HepG2 (cell line): ENCODE data around the gene MS4A14. TPM values are rescaled to one million over a fixed set of nuclear protein-coding genes. Genes with fewer than 3 reads are reported as not detected.

Experiments
- ATAC-seq: fragments of 200-7000 bp; cut with Tn5 transposase; 3 replicates; pipeline ENCODE4 v1.9.1; 2020; ENCODE audit warnings: mild to moderate bottlenecking, moderate library complexity
- BruUV-seq: library from RNA; stranded (reverse); fragments of 400-500 nt; replicated peaks from 2 replicates; lab custom pipeline; 2021; lab: Mats Ljungman, UMichigan
- CTCF ChIA-PET: fragments of 300-600 bp; formaldehyde crosslinking; extraction: SDS; loops from one replicate; lab custom pipeline; 2021; ENCODE audit warnings: low total read pairs, inconsistent platforms, low intra/inter-chr PET ratio; lab: Yijun Ruan, JAX
- POLR2A ChIA-PET: fragments of 350-600 bp; sonication (Branson Sonifier 250); formaldehyde crosslinking; loops from one replicate; lab custom pipeline; 2020; ENCODE audit warnings: antibody characterized with exemption, inconsistent platforms; lab: Yijun Ruan, JAX
- DNase-seq: peaks from one replicate; pipeline ENCODE4 v3.0.0-alpha.2; 2015; ENCODE audit warnings: low spot score
- FAIRE-seq: peaks from 3 replicates; lab custom pipeline; 2011; peaks lifted over from hg19 to GRCh38; lab: Jason Lieb, UNC
- H2AFZ ChIP-seq: one replicate; pipeline ENCODE4 v1.6.1; 2011; ENCODE audit warnings: low read length, inconsistent platforms
- H3K27ac ChIP-seq: fragments of 300-600 bp; 3 replicates; pipeline ENCODE4 v1.8.0; 2011; ENCODE audit warnings: mixed run types, mild to moderate bottlenecking, mixed read lengths, low read length, inconsistent platforms; ENCODE audit not compliant: insufficient read depth; ENCODE audit errors: extremely low read length
- H3K27me3 ChIP-seq, 2 experiments: fragments of 200-600 bp in 1 of 2; 2 replicates in 1 of 2; 3 replicates in 1 of 2; pipeline versions ENCODE4 v1.6.0 to v1.8.0; 2011; ENCODE audit warnings: low read length in 2 of 2, mild to moderate bottlenecking in 2 of 2, moderate library complexity in 2 of 2, inconsistent platforms in 1 of 2; ENCODE audit not compliant: insufficient read depth in 2 of 2, control insufficient read depth in 1 of 2
- H3K36me3 ChIP-seq, 2 experiments: fragments of 200-600 bp in 1 of 2; replicated peaks in 1 of 2; 2 replicates in 1 of 2; 3 replicates in 1 of 2; pipeline versions ENCODE4 v1.5.1 to v1.8.0; 2011; ENCODE audit warnings: low read length in 2 of 2, inconsistent platforms in 1 of 2; ENCODE audit not compliant: insufficient read depth in 2 of 2, control insufficient read depth in 1 of 2
- H3K4me1 ChIP-seq: 2 replicates; pipeline ENCODE4 v1.5.1; 2012; ENCODE audit warnings: low read length, inconsistent platforms; ENCODE audit not compliant: insufficient read depth
- H3K4me2 ChIP-seq: 2 replicates; pipeline ENCODE4 v1.6.0; 2011; ENCODE audit warnings: low read depth, low read length, inconsistent platforms
- H3K4me3 ChIP-seq, 3 experiments: fragments of 200-600 bp in 1 of 3; sonication (generic), shearing (Covaris generic) in 1 of 3; replicated peaks in 1 of 3; 2 replicates each; pipeline ENCODE4 v1.5.1; 2011 to 2016; ENCODE audit warnings: low read length in 3 of 3, inconsistent platforms in 2 of 3, low read depth in 2 of 3, mild to moderate bottlenecking in 2 of 3, control low read depth in 1 of 3, mixed read lengths in 1 of 3; ENCODE audit not compliant: insufficient read depth in 1 of 3
- H3K79me2 ChIP-seq: one replicate; pipeline ENCODE4 v1.6.1; 2011; ENCODE audit warnings: low read length, inconsistent platforms; ENCODE audit not compliant: insufficient read depth
- H3K9ac ChIP-seq: 2 replicates; pipeline ENCODE4 v1.6.0; 2011; ENCODE audit warnings: mild to moderate bottlenecking, low read depth, low read length, inconsistent platforms; ENCODE audit not compliant: insufficient read depth
- H3K9me3 ChIP-seq: 2 replicates; pipeline ENCODE4 v1.5.1; 2012; ENCODE audit warnings: mild to moderate bottlenecking, low read length
- H4K20me1 ChIP-seq: 2 replicates; pipeline ENCODE4 v1.6.0; 2011; ENCODE audit warnings: inconsistent platforms, mild to moderate bottlenecking, low read length, moderate library complexity; ENCODE audit not compliant: insufficient read depth
- BRD4 ChIP-seq: sonication (generic); formaldehyde crosslinking; IDR thresholded peaks from 2 replicates; pipeline ENCODE4 v1.4.0; 2020; ENCODE audit warnings: missing genetic modification reagents
- ELF3 ChIP-seq: IDR thresholded peaks from 2 replicates; pipeline ENCODE4 v1.6.1; 2016; ENCODE audit warnings: missing genetic modification reagents, missing compliant biosample characterization
- ETV6 ChIP-seq: sonication (generic); formaldehyde crosslinking; conservative IDR thresholded peaks from 2 replicates; pipeline ENCODE4 v1.4.0; 2020; ENCODE audit warnings: missing genetic modification reagents
- HNF4G ChIP-seq, 2 experiments: sonication (generic) in 1 of 2; formaldehyde crosslinking in 1 of 2; IDR thresholded peaks; 2 replicates each; pipeline versions ENCODE4 v1.4.0 to v1.6.1; 2011 to 2020; ENCODE audit warnings: borderline replicate concordance in 2 of 2, low read depth in 2 of 2, mild to moderate bottlenecking in 2 of 2, low read length in 1 of 2, missing genetic modification reagents in 1 of 2, moderate library complexity in 1 of 2
- KDM5B ChIP-seq: sonication (generic); formaldehyde crosslinking; IDR thresholded peaks from 2 replicates; pipeline ENCODE4 v1.4.0; 2020; ENCODE audit warnings: missing genetic modification reagents, mild to moderate bottlenecking, borderline replicate concordance
- MZF1 ChIP-seq: sonication (generic); formaldehyde crosslinking; IDR thresholded peaks from 2 replicates; pipeline ENCODE4 v1.8.1; 2023; ENCODE audit warnings: mild to moderate bottlenecking, missing genetic modification reagents, borderline replicate concordance
- STAG1 ChIP-seq: sonication (generic); formaldehyde crosslinking; IDR thresholded peaks from 2 replicates; pipeline ENCODE4 v1.4.0; 2020; ENCODE audit warnings: missing genetic modification reagents
- TSC22D2 ChIP-seq: sonication (generic); formaldehyde crosslinking; IDR thresholded peaks from 2 replicates; pipeline ENCODE4 v1.5.1; 2020; ENCODE audit warnings: missing genetic modification reagents, mild to moderate bottlenecking, borderline replicate concordance
- ZNF441 ChIP-seq: sonication (generic); formaldehyde crosslinking; IDR thresholded peaks from 2 replicates; pipeline ENCODE4 v1.7.0; 2021; ENCODE audit warnings: missing genetic modification reagents, borderline replicate concordance
- ZNF557 ChIP-seq: sonication (generic); formaldehyde crosslinking; IDR thresholded peaks from 2 replicates; pipeline ENCODE4 v1.4.0; 2020; ENCODE audit warnings: missing genetic modification reagents
- ZNF768 ChIP-seq: sonication (generic); formaldehyde crosslinking; IDR thresholded peaks from 2 replicates; pipeline ENCODE4 v1.4.0; 2020; ENCODE audit warnings: missing genetic modification reagents
- ZNF816 ChIP-seq: sonication (generic); formaldehyde crosslinking; IDR thresholded peaks from 2 replicates; pipeline ENCODE4 v1.8.0; 2022; ENCODE audit warnings: missing genetic modification reagents, mild to moderate bottlenecking, borderline replicate concordance
- WGBS: methylation state at CpG from one replicate; pipeline ENCODE4 v1.1.6; 2017; ENCODE audit warnings: low lambda C conversion rate; 5-methylcytosine and 5-hydroxymethylcytosine counted together
- in situ Hi-C: cut with HindIII; loops from 2 replicates; pipeline ENCODE4 v1.10.0; 2017; ENCODE audit warnings: low pct_unique_long_range_greater_than_20kb; ENCODE audit not compliant: extremely low pct_ligation_motif_present
- intact Hi-C: fragments of 100-400 bp; cut with micrococcal nuclease; formaldehyde crosslinking; loops from one replicate; pipeline ENCODE4 v1.10.0; 2022; ENCODE audit not compliant: unreplicated experiment
- polyA plus RNA-seq, 8 experiments: library from polyadenylated mRNA; depleted of rRNA in 3 of 8; stranded (reverse) in 7 of 8; unstranded in 1 of 8; fragments of >200 nt; fragmentation: Illumina TruSeq in 4 of 8; extraction: Trizol in 4 of 8; gene quantifications; 2 replicates each; pipeline versions ENCODE4 v1.2.1 to v1.2.3, GENCODE V29; 2011 to 2016; ENCODE audit warnings: low read depth in 4 of 8, missing spikeins in 1 of 8, mixed read lengths in 1 of 8; ENCODE audit not compliant: insufficient read depth in 1 of 8
- total RNA-seq, 5 experiments: library from RNA; depleted of rRNA; stranded (reverse); fragments of >200 nt; fragmentation: Illumina TruSeq; extraction: Trizol; gene quantifications; 2 replicates each; pipeline ENCODE4 v1.2.3, GENCODE V29; 2016; ENCODE audit warnings: low read depth in 1 of 5
- TF ChIP-seq, protein P1 (sequence below): sonication (generic); formaldehyde crosslinking; IDR thresholded peaks from 2 replicates; pipeline ENCODE4 v1.5.1; 2020; ENCODE audit warnings: missing genetic modification reagents, mild to moderate bottlenecking, borderline replicate concordance
- TF ChIP-seq, protein P2 (sequence below): sonication (generic); formaldehyde crosslinking; IDR thresholded peaks from 2 replicates; pipeline ENCODE4 v1.5.0; 2020; ENCODE audit warnings: mild to moderate bottlenecking, missing genetic modification reagents, borderline replicate concordance
- TF ChIP-seq, protein P3 (sequence below): sonication (generic); formaldehyde crosslinking; conservative IDR thresholded peaks from 2 replicates; pipeline ENCODE4 v1.5.0; 2020; ENCODE audit warnings: missing genetic modification reagents
- TF ChIP-seq, protein P4 (sequence below), 2 experiments: sonication (generic) in 1 of 2; formaldehyde crosslinking in 1 of 2; IDR thresholded peaks; 2 replicates each; pipeline versions ENCODE4 v1.4.0 to v1.6.1; 2018 to 2020; ENCODE audit warnings: missing genetic modification reagents in 2 of 2, borderline replicate concordance in 1 of 2, low read depth in 1 of 2, mild to moderate bottlenecking in 1 of 2, missing biosample characterization in 1 of 2

MS4A14 gene
- total and polyA plus RNA-seq, 2 of the 13 experiments (the other 11 are each of a cell fraction or from before 2014, with no cell fraction given): not detected

DNA sequence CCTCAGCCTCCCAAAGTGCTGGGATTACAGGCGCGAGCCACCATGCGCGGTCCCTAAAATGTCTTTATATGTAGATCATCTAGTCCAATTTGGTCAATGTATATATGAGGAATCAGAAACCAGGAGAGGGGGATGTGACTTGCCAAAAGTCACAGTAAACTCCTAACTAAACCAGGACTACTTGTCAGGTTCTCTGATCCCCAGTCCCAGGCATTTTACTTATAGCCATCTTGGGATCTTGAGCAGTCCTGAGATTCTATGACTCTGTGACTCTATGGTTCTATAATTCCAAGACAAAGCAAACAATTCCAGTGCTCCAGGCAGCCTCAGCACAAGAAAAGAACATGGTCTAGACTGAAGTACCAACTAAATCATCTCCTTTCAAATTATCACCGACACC lies 33.0 kb downstream of the MS4A14 start, which contains the start of gene MS4A5:
Gene MS4A5 (plus strand): TSS at position 301 of the 400 bp plus-strand sequence. CDS start 103 bp downstream, outside the sequence.
- BruUV-seq: no TSS peak
- in situ Hi-C loops (no loop called here), intact Hi-C loops (no loop called here)
- no peak within 1 kb of the TSS for H3K4me3 ChIP-seq
- no peaks in the 10 kb centered on the region for H3K79me2 ChIP-seq
- WGBS: 84% methylated on average over 5 of the region's 5 CpGs
- no peak within 1 kb of the TSS for H3K27ac ChIP-seq
- DNase-seq (no peak), ATAC-seq (no peak), FAIRE-seq (no peak)
- H3K36me3 ChIP-seq: no peaks in the 10 kb centered on the region
- H3K4me2 ChIP-seq: no peak within 1 kb of the TSS
- no peaks in the 10 kb centered on the region for H3K4me1 ChIP-seq
- H2AFZ ChIP-seq: no peak within 1 kb of the TSS
- no peaks in the 10 kb centered on the region for H4K20me1 ChIP-seq
- CTCF ChIA-PET: no interaction called here
- no peak within 1 kb of the TSS for H3K9ac ChIP-seq
- no peaks in the 10 kb centered on the region for H3K27me3 ChIP-seq
- POLR2A ChIA-PET: no interaction called here
- no peaks in the 10 kb centered on the region for H3K9me3 ChIP-seq
- TF ChIP-seq HNF4G (IDR thresholded peaks at IDR 0.05; ENCODE audit: borderline replicate concordance, low read depth, low read length) (no peak), HNF4G (CRISPR knock-in tag; IDR thresholded peaks at IDR 0.05; ENCODE audit: borderline replicate concordance, low read depth) (no peak), ZNF816 (CRISPR knock-in tag) (no peak), ETV6 (CRISPR knock-in tag) (no peak), ZNF557 (CRISPR knock-in tag) (no peak), ZNF768 (no peak), BRD4 (CRISPR knock-in tag) (no peak), ELF3 (CRISPR knock-in tag) (no peak), ZNF441 (CRISPR knock-in tag) (no peak), MZF1 (no peak), STAG1 (CRISPR knock-in tag) (no peak), KDM5B (CRISPR knock-in tag) (no peak), TSC22D2 (CRISPR knock-in tag) (no peak)
- TF ChIP-seq, protein P1, sequence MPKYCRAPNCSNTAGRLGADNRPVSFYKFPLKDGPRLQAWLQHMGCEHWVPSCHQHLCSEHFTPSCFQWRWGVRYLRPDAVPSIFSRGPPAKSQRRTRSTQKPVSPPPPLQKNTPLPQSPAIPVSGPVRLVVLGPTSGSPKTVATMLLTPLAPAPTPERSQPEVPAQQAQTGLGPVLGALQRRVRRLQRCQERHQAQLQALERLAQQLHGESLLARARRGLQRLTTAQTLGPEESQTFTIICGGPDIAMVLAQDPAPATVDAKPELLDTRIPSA (CRISPR knock-in tag): no peak
- TF ChIP-seq, protein P2, sequence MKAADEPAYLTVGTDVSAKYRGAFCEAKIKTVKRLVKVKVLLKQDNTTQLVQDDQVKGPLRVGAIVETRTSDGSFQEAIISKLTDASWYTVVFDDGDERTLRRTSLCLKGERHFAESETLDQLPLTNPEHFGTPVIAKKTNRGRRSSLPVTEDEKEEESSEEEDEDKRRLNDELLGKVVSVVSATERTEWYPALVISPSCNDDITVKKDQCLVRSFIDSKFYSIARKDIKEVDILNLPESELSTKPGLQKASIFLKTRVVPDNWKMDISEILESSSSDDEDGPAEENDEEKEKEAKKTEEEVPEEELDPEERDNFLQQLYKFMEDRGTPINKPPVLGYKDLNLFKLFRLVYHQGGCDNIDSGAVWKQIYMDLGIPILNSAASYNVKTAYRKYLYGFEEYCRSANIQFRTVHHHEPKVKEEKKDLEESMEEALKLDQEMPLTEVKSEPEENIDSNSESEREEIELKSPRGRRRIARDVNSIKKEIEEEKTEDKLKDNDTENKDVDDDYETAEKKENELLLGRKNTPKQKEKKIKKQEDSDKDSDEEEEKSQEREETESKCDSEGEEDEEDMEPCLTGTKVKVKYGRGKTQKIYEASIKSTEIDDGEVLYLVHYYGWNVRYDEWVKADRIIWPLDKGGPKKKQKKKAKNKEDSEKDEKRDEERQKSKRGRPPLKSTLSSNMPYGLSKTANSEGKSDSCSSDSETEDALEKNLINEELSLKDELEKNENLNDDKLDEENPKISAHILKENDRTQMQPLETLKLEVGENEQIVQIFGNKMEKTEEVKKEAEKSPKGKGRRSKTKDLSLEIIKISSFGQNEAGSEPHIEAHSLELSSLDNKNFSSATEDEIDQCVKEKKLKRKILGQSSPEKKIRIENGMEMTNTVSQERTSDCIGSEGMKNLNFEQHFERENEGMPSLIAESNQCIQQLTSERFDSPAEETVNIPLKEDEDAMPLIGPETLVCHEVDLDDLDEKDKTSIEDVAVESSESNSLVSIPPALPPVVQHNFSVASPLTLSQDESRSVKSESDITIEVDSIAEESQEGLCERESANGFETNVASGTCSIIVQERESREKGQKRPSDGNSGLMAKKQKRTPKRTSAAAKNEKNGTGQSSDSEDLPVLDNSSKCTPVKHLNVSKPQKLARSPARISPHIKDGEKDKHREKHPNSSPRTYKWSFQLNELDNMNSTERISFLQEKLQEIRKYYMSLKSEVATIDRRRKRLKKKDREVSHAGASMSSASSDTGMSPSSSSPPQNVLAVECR (CRISPR knock-in tag): no peak
- TF ChIP-seq, protein P3, sequence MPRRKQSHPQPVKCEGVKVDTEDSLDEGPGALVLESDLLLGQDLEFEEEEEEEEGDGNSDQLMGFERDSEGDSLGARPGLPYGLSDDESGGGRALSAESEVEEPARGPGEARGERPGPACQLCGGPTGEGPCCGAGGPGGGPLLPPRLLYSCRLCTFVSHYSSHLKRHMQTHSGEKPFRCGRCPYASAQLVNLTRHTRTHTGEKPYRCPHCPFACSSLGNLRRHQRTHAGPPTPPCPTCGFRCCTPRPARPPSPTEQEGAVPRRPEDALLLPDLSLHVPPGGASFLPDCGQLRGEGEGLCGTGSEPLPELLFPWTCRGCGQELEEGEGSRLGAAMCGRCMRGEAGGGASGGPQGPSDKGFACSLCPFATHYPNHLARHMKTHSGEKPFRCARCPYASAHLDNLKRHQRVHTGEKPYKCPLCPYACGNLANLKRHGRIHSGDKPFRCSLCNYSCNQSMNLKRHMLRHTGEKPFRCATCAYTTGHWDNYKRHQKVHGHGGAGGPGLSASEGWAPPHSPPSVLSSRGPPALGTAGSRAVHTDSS (CRISPR knock-in tag): no peak
- TF ChIP-seq, protein P4, sequence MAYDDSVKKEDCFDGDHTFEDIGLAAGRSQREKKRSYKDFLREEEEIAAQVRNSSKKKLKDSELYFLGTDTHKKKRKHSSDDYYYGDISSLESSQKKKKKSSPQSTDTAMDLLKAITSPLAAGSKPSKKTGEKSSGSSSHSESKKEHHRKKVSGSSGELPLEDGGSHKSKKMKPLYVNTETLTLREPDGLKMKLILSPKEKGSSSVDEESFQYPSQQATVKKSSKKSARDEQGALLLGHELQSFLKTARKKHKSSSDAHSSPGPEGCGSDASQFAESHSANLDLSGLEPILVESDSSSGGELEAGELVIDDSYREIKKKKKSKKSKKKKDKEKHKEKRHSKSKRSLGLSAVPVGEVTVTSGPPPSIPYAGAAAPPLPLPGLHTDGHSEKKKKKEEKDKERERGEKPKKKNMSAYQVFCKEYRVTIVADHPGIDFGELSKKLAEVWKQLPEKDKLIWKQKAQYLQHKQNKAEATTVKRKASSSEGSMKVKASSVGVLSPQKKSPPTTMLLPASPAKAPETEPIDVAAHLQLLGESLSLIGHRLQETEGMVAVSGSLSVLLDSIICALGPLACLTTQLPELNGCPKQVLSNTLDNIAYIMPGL (CRISPR knock-in tag; IDR thresholded peaks at IDR 0.05; ENCODE audit: borderline replicate concordance in 1 of 2, low read depth in 1 of 2): no peak
